Measurements from ENCODE around the gene TSC22D1.

Gene TSC22D1

GRCh38 chr13:44396701-44397580 lies 179.2 kb downstream of the TSC22D1 start:
- TF ChIP-seq CTCF (IDR thresholded peaks at IDR 0.05; ENCODE audit: insufficient read depth, low read length, missing control alignments): no peak
- POLR2A ChIA-PET: interaction anchor here (1.0 to 1.4 kb wide), 2 partner anchors 40 to 44 kb away, joined by 3 to 4 read pairs; no protein-coding TSS in a partner anchor
- no peak overlapping the region for H3K4me3 ChIP-seq (ENCODE audit: low read depth, low read length)
- CTCF ChIA-PET: no interaction called here
- DNase-seq (ENCODE audit: low read depth, low spot score): no peak

DNA sequence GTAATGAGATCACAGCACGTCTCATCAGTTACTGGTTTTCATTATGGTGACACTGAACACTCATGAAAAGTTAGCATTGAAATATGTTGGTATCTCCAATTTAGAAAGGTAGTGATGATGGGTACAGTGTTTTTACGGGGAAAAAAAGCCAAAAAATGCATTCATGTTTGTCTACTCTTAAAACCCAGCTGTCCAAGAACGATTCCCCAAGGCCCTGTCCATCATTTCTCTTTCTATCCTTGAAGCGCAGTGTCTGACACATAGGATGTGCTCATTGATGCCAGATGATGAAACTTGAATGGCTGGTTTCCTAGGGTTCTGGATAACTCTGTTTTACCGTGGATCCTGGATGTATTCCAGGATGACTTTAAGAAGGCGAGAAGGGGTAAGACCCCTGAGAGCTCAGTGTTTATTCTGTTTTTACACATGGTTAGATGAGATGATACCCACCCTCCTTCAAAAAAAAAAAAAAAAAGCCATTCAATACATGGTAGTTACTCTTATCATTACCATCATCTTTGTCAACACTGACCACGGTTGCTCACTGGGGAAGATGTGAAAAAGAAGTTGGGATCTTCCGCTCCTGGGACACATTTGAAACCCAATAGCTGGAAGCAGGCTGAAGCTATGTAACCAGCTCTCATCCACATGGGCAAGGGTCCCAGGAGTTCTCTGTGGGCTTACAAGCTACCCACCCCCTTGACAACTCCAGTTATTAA lies 180.0 kb downstream of the TSC22D1 start:
- CTCF ChIA-PET: no interaction called here
- TF ChIP-seq CTCF (IDR thresholded peaks at IDR 0.05; ENCODE audit: insufficient read depth, low read length, missing control alignments): no peak
- no peak overlapping the region for H3K4me3 ChIP-seq (ENCODE audit: low read depth, low read length)
- POLR2A ChIA-PET: no interaction called here
- no peak for DNase-seq (ENCODE audit: low read depth, low spot score)

- no peak overlapping the region for H3K4me3 ChIP-seq (ENCODE audit: low read depth, low read length)
- ChIA-PET CTCF (interaction anchor here (1.3 kb wide), 1 partner anchor 343 kb away, joined by 3 read pairs; no protein-coding TSS in a partner anchor), POLR2A (no interaction called here)
- no peak for DNase-seq (ENCODE audit: low read depth, low spot score)
- no peak for TF ChIP-seq CTCF (IDR thresholded peaks at IDR 0.05; ENCODE audit: insufficient read depth, low read length, missing control alignments)
Measured at GRCh38 chr13:44394658-44395057, 181.5 kb downstream of the TSC22D1 start.

GRCh38 chr13:44393391-44393790 lies 182.7 kb downstream of the TSC22D1 start:
- no peak for DNase-seq (ENCODE audit: low read depth, low spot score)
- H3K4me3 ChIP-seq (ENCODE audit: low read depth, low read length): no peak overlapping the region
- ChIA-PET CTCF (interaction anchor here (0.7 kb wide), 1 partner anchor 13 kb away, joined by 3 read pairs; no protein-coding TSS in a partner anchor), POLR2A (interaction anchor here (0.5 kb wide), 1 partner anchor 36 kb away, joined by 3 read pairs; no protein-coding TSS in a partner anchor)
- no peak for TF ChIP-seq CTCF (IDR thresholded peaks at IDR 0.05; ENCODE audit: insufficient read depth, low read length, missing control alignments)

GRCh38 chr13:44389876-44390275 lies 186.3 kb downstream of the TSC22D1 start:
- no peak for DNase-seq (ENCODE audit: low read depth, low spot score)
- no peak overlapping the region for H3K4me3 ChIP-seq (ENCODE audit: low read depth, low read length)
- POLR2A ChIA-PET: no interaction called here
- no peak for TF ChIP-seq CTCF (IDR thresholded peaks at IDR 0.05; ENCODE audit: insufficient read depth, low read length, missing control alignments)
- CTCF ChIA-PET: interaction anchor here (1.1 to 1.4 kb wide), 2 partner anchors 9 to 15 kb away, joined by 4 read pairs; no protein-coding TSS in a partner anchor

All from AG04449 (cell line).